Measurements from ENCODE around the gene NAT10.
A peak's percentile ranks its signal among the peaks of the same experiment; 100 is the strongest.

DNA sequence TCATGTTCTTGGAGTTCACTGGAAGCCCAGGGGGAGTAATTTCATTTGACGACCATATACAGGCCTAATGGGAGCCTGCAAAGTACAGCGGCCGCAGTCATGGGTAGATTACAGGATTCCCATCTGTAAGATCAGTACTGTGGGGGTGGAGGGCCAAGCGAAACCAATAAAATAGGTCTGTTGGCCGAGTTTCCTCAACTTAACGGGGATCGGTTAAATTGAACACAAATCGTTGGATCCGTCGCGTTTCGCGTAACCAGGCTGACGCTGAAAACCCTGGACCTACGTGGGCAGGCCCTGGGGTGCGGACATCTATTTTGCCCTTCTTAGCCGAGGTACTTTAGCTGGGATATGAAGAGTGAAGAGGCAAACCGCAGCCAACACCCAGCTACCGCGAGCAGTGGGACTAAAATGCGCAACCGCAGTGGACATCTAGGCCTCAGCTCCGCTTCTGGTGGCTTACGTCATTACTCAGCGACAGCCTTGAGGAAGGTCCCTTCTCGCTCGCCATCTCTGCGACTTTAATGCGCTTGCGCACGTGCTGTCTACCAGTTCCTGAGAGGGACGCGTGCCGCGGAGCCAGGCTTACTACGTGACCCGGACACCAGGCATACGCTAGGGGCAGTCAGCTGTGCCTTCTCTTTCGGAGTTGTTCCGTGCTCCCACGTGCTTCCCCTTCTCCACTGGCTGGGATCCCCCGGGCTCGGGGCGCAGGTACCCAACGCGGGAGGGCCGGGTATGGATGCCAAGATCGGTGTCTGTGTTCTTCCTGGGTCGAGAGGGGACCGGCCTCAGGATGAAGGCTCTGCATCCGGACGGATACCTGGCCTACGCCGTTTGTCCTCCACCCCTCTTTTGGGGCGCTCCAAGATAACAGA, at the start of gene NAT10:
- TF ChIP-seq, protein P1, sequence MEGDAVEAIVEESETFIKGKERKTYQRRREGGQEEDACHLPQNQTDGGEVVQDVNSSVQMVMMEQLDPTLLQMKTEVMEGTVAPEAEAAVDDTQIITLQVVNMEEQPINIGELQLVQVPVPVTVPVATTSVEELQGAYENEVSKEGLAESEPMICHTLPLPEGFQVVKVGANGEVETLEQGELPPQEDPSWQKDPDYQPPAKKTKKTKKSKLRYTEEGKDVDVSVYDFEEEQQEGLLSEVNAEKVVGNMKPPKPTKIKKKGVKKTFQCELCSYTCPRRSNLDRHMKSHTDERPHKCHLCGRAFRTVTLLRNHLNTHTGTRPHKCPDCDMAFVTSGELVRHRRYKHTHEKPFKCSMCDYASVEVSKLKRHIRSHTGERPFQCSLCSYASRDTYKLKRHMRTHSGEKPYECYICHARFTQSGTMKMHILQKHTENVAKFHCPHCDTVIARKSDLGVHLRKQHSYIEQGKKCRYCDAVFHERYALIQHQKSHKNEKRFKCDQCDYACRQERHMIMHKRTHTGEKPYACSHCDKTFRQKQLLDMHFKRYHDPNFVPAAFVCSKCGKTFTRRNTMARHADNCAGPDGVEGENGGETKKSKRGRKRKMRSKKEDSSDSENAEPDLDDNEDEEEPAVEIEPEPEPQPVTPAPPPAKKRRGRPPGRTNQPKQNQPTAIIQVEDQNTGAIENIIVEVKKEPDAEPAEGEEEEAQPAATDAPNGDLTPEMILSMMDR (IDR thresholded peaks at IDR 0.05): no peak
- TF ChIP-seq POLR2A (IDR thresholded peaks at IDR 0.05): peak in 1 of 2 donors; percentile 90

All from suprapubic skin (tissue), 3 donors.